Suppressor macrophage treated with lipopolysaccharide for 1 hour (primary cell): ENCODE results near the gene PPCDC.
"Not testable (repeated sequence)": the region's sequence is repeated elsewhere in the genome, so short reads cannot be mapped to it uniquely, and the experiment has no call there.

Source experiments
- DNase-seq, 3 donors: peaks; one replicate each; pipeline ENCODE4 v3.0.0-alpha.2; 2020 to 2022

The PPCDC gene

DNA sequence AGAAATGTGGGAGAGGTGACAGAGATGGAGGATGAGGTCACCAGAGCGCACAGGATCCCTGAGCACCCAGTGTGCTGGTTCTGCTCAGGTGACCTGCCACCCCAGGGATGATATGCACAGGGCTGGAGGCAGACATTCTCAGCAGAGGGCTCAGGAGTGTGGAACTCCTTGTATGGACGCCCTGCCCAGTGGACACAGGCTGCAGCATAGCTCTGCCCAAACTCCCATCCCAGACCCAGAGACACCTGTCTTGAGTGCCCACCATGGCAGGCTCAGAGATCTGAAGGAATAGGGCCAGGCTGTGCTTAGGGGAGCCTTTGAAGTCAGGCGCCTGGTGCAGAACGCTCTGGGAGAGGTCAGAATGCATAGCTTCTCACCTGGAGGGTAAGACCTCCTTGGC is 47.3 kb downstream of the PPCDC start:
- no peak for DNase-seq

DNA sequence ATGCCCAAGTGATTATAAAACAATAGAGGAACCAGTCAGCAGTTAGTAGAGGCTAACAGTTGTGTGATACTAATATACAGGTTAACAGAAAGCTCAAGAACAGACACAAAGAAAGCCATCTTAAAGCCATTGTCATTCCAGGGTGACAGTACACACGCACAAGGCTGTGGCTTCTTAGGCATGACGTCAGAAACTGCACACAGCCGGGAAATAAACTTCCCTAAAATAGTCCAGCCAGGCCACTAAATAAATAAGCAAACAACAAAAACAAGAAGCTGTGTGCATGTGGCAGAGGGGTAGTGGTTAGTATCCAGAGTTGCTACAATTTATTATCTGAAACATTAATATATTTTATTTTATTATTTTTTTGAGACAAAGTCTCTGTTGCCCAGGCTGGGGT is 49.8 kb downstream of the PPCDC start:
- DNase-seq: peak; percentile 85 to 94 (median 93)

DNA sequence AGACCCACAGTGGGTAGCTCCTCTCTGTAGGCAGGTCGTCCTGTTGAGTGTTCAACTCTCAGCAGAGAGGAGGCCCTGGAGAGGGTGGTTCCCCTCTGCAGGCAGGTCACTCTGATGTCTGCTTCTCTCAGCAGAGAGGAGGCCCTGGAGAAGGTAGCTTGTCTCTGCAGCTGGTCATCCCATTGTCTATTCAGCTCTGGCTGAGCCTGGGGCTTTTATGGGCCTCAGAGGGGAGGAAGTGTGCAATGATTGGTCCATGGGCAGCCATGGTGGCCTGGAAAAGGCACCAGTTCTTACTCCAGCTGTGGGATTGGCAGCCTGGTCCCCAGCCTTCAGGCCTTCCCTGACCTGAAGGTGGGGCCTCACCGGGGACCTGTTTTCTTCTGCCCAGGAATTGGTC is 52.9 kb downstream of the PPCDC start:
- DNase-seq: no peak

DNA sequence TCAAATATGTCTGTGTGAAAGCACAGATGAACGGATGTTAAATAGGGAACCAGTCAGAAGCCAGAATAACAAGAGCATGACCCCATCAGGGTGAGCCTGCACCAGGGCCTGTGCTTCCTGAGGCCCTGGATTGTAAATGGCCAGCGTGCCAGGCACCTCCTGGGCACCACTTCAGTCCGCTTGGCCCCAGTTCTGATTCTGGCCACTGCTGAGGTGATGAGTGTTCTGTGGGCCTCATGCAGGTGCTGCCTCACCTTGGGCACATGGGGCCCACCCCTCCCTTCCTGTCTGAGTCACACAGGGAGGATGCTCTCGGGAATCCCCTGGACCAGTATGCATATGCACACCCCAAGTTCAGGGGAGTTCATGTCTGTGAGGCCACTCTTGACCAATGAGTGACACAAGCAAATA is 54.2 kb downstream of the PPCDC start:
- peak; percentile 25 to 50 (median 36) for DNase-seq

DNA sequence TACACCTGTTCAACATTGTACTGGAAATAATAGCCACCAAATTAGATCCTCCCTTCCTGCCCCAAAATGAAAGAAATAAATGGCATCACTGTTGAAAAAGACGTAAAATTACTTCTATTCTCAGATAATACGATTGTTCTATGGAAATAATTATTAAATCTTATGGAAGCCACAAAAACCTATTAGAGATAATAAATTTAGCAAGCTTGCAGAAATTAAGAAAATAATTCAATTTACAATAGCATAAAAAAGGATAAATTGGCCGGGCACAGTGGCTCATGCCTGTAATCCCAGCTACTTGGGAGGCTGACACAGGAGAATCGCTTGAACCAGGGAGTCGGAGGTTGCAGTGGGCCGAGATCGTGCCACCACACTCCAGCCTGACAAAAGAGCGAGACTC is 57.8 kb downstream of the PPCDC start:
- no peak for DNase-seq

DNA sequence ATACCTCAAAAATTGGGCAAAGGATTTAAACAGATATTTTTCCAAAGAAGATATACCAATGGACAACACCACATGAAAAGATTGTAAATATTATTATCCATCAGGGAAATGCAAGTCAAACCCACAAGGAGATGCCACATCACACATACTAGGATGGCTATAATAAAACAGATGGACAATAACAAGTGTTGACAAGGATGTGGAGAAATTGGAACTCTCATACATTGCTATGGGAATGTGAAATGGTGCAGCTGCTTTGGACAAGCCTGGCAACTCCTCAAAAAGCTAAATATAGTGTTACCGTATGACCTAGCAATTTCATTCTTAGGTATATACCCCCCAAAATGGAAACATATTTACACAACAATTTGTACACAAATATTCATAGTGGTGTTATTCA is 59.3 kb downstream of the PPCDC start:
- DNase-seq: no peak

DNA sequence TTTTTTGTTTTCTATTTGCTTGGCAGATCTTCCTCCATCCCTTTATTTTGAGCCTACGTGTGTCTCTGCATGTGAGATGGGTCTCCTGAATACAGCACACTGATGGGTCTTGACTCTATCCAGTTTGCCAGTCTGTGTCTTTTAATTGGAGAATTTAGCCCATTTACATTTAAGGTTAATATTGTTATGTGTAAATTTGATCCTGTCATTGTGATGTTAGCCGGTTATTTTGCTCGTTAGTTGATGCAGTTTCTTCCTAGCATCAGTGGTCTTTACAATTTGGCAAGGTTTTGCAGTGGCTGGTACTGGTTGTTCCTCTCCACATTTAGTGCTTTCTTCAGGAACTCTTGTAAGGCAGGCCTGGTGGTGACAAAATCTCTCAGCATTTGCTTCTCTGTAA is 62.3 kb downstream of the PPCDC start:
- not testable (repeated sequence) for DNase-seq

DNA sequence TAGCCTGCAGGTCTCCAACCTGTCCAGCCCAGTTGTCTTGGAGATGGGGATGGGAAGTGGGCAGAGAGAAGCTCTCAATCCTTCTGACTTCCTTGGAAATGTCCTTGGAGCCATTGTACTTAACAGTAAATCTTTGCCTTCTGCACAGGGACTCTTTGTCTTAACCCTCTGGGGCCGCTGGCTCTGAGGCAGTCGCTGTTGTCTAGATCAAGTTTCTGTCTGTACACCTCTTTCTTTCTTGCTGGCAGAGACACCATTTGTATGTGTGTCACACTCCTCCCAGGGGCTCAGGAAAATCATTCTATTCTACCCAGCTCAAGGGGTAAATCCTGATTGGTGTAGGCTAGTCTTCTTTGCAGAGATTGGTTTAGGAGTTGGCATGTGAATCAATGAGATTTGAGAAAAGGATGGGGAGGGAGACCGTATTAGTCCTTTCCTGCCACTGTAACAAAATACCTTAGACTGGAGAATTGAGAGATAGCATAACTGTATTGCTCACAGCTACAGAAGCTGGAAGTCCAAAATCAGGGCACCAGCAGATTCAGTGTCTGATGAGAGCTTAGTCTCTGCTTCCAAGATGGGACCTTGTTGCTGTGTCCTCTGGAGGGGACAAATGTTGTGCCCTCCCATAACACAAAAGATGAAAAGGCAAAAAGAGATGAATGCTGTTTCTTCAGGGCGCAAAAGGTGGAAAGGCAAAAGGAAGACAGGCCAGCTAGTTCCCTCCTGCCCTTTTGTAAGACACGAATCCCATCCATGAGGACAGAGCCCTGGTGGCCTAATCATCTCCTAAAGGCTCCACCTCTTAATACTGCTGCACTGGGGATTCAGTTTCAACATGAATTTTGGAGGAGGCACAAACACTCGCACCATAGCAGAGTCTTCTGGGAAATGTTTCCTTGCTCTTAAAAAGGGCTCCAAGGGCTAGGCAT is 66.3 kb downstream of the PPCDC start:
- DNase-seq: no peak

DNA sequence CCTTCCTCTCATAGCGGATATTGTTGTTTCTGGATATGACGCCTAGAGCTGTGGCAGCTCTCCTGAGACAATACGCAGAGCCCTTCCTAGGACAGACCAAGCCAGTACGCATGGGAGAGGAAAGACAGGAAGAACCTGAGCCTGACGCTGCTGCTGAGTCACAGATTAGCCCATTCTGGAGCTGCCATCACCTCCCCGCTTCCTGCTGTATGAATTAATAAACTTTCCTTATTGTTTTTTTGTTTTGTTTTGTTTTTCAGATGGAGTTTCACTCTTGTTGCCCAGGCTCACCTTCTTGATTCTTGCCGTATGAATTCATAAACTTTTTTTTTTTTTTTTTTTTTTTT is 67.0 kb downstream of the PPCDC start:
- peak; percentile 87 to 94 (median 91) for DNase-seq

DNA sequence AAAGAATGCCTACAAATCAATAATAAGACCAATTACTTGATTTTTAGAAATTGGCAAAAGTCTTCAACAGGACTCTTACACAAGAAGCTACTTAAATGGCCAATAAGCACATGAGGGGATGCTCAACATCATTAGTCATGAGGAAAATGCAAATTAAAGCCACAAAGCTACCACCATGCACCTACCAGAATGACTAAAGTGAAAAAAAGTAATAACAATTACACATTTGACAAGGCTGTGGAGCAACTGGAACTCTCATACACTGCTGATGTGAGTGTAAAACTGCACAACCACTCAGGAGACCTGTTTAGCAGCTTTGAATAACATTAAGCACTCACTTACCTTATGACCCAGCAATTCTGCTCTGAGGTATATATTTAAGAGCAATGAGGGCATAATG is 68.4 kb downstream of the PPCDC start:
- DNase-seq: peak; percentile 27 to 71 (median 59)

DNA sequence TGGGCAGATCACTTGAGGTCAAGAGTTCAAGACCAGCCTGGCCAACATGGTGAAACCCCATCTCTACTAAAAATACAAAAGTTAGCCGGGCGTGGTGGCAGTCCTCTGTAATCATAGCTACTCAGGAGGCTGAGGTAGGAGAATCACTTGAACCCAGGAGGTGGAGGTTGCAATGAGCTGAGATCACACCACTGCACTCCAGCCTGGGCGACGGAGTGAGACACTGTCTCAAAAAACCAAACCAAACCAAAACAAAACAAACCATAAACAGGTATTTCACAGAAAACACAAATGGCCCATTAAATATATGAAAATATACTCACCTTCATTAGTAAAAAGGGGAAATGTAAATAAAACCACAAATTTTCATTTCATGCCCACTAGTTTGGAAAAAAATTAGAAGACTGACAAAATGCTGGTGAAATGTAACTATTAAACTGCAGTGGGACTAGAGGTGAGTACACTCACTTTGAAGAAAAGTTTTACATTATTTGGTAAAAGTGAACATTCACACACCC is 71.6 kb downstream of the PPCDC start:
- not testable (repeated sequence) for DNase-seq

DNA sequence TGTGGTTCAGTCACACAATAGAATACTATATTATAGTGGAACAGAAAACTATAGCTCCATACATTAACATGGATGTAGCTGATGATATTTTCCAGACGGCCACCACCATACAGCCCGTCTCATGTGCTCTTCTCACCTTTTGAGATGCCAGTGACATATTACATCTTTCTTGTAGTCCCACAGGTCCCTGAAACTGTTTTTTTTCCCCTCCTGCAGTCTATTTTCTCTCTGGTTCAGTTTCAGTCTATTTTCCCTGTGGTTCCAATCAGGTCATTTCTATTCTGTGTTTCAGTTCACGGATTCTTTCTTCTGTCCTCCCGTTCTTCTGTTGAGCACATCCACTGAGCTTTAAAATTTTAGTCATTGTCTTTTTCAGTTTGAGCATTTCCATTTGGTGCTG is 72.2 kb downstream of the PPCDC start:
- DNase-seq: no peak

DNA sequence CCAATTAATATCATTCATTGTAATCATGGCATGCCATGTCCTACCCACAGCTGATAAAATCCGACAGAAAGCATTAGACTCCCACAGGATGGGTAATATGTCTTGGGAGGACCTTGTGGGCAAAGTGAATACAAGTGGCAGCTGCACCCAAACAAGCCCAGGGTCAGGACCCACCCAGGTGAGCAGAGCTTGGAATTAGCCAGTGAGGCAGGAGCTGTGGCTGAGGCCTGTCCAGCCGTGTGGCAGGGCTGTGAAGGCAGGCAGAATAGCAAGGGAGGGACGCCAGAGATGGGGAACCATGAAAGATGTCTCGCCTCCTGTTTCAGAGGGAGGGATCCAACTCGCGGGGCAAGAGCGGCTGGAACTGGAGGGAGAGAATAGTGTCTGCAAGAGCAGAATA is 74.5 kb downstream of the PPCDC start:
- DNase-seq: no peak

DNA sequence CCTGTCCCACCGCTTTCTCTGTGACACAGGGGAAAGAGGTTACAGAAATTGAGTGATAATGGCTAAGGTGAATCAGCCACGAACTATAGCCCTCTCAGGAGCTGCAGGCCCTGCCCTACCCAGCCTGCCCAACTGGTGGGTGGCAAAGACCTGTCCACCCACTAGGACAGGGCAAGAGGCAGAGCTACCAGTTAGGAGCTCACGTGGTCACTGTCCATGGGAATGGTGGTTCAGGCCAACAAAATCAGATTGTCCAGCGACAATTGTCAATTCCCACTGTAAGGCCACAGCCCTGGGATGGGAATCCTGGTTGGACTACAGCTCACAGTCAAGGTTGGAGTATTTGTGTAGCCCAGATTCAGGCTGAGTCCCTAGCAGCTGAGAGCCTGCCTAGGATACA is 75.0 kb downstream of the PPCDC start:
- no peak for DNase-seq
